Measurements from ENCODE around the gene GOLGA8O.
"Not testable (repeated sequence)": the region's sequence is repeated elsewhere in the genome, so short reads cannot be mapped to it uniquely, and the experiment has no call there.

GOLGA8O gene, protein sequence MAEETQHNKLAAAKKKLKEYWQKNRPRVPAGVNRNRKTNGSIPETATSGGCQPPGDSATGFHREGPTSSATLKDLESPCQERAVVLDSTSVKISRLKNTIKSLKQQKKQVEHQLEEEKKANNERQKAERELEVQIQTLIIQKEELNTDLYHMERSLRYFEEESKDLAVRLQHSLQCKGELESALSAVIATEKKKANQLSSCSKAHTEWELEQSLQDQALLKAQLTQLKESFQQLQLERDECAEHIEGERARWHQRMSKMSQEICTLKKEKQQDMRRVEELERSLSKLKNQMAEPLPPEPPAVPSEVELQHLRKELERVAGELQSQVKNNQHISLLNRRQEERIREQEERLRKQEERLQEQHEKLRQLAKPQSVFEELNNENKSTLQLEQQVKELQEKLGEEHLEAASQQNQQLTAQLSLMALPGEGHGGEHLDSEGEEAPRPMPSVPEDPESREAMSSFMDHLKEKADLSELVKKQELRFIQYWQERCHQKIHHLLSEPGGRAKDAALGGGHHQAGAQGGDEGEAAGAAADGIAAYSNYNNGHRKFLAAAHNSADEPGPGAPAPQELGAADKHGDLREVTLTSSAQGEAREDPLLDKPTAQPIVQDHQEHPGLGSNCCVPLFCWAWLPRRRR

DNA sequence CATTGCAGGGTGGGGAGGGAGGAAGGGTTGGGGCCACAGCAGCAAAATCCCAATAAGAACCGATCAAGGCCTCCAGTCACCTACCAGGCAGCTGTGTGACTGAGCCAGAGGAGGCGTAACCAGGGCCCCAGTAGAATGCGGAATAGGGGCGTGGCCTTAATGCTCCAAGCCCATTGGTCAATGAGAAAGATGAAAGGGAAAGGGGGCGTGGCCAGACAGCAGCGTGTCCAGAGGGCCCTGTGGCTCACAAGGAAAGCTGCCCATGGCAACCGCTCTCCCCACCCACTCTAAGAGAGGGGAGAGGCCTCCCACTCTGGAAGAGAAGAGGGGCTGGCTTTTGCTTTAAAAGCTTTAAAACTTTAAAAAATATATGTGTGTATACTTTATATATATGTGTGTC, at the start of gene GOLGA8O:
Gene GOLGA8O (minus strand): TSS at position 101 of the 400 bp plus-strand sequence. CDS start 98 bp downstream, at position 3.
- not testable (repeated sequence) for DNase-seq

DNA sequence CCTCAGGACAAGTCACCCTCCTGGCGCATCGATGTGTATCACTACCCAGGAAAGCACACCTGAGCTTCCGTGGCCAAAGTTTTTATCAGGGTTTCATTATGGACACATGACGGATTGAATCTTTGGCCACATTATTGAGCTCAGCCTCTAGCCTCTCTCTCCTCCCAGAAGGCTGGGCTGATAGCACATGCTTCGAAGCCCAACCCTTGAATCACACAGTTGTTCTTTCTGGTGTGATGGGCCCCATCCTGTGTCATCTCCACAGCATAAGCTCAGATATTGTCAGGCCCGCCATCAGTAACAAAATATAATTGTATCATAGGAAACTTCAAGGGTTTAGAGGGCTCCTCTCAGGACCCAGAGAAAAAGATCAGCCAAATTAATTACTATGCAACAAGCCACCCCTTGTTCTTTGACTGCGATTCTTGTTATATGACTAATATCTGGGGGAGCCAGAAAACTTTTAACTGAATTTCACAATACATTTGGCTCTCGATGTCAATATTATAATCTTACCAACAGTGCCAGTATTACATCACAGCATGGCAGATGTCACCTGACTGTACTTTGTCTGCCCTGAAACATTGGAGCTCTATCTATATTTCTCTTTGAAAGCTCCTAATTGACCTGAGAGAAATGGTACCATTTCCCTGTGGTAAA, 48.8 kb upstream of the GOLGA8O start:
- DNase-seq: not testable (repeated sequence)

DNA sequence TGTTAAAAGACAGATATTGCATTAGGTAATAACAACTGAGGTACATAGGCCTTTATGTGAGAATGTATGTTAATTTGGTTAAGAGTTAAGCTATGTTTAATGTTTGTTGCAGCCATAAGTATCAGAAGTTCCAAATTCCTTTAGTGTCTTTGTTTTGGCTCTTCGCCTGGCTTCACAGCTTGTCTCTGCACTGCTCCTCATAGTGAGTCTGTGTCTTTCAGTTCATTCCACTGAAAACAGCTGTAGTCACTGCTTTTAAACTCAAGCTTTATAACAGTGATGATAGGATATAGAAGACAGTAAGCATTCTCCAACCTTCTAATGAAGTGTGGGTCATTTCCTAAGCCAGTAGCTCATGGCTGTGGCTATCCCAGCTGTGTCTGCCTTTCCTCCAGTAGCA, 47.5 kb upstream of the GOLGA8O start:
- peak; percentile 10 for DNase-seq

DNA sequence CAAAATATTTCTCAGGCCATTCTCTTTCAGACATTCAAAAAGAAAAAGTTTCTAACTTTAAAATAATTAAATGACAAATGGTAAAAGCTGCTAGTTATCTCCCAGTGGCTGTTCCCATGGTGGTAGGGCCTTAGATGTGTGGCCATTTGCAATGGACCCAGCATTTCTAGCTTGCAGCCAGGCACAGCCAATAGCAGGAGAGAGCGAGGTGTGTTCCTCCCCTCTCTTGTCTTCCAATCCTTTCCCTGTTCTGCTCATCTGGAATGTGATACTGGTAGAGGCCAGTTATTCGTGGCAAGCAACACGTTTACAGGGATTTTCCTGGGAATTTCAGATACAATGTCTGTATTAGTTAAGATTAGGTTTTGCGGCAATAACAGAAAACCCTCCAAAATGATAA, 37.3 kb upstream of the GOLGA8O start:
- DNase-seq: not testable (repeated sequence)

DNA sequence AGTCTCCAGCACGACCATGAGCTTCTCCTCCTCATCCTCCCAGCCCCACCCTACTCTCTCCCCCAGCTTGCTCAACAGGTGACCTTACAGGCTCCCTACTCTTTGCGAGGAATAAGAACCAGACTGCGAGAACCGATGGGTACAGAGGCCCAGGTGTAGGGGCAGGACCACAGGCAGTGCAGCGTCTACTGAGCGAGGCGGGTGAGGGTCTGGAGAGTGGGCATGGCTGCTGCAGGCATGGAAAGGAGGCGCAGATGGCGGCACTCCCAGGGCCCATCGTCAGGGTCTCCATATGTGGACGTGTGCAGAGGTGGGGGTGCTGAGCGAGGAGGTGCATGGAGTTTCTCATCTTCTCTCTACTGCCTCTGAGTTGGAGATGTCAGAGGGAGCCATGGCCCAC, 31.0 kb upstream of the GOLGA8O start:
- not testable (repeated sequence) for DNase-seq

DNA sequence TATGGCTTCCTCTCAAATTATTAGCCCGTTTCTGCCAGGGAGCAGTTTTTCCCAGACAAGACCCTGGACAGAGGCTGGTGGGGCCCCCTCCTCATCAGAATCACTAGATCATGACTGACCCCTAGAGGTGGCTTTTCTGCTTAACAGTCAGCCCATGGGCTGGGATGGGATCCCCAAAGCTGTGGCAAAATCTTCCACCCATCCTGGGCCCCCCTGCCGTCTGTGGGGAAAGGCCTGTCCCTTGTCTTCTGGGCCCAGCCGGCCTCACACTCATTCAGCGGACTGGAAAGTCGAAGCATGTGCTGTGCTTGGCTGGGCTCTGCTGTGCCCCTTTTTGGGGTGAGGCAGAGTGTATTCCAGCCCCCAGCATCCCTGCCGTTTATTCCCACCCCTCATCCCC, 27.9 kb upstream of the GOLGA8O start:
- DNase-seq: not testable (repeated sequence)

DNA sequence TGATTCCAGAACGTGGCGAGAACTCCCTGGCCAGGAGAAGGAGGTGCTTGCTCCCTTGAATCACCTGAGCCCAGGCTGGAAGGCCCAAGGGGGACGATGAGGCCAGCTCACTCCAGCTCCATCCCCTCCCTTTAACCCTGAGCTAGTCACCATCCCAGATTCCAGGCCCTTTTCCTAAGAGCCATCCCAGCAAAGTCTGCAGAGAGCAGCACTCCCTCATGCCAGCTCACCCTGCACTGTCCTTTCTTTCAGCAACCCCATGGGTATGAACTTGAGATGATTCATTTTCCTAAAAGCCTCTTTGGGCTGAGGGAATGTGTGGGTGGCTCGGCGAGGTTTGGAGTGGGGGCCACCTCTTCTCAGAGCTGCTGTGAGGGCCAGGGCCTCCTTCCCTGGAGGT, 26.2 kb upstream of the GOLGA8O start:
- not testable (repeated sequence) for DNase-seq

DNA sequence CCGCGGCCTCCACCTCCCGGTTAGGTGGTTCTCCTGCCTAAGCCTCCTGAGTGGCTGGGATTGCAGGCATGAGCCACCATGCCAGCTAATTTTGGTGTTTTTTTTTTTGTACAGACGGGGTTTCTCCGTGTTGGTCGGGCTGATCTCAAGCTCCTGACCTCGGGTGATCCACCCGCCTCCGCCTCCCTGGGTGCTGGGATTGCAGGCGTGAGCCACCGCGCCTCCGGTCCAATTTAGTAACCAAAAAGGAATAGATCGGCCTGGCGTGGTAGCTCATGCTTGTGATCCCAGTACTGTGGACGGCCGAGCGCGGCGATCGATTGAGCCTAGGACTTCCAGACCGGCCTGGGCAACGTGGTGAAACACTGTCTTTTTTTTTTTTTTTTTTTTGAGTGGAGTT, 12.6 kb upstream of the GOLGA8O start:
- not testable (repeated sequence) for DNase-seq

DNA sequence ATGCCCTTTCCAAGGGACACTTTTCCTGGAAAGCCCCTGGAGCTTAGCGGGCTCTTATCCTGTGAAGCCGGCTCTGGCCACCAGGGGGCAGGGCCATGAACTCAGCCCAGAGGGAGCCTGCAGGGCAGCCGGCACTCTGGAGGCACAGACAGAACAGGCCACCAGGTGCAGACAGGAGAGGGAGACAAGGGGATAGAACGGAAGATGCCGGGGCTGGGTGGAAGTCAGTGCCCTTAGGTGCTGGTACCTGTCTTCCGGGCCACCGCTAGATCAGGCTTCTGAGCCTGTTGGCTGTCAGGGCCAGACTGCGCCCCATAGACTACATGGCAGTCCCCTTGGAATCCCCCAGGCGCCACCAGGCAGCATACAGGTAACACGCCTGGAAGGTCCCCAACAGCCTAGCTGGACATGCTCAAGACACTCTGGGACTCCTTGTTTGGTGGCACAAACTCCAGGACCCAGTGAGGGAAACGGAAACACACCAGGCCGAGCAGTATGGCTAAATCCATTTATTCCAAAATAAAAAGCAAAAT, 14.9 kb downstream of the GOLGA8O start:
- DNase-seq: not testable (repeated sequence)

DNA sequence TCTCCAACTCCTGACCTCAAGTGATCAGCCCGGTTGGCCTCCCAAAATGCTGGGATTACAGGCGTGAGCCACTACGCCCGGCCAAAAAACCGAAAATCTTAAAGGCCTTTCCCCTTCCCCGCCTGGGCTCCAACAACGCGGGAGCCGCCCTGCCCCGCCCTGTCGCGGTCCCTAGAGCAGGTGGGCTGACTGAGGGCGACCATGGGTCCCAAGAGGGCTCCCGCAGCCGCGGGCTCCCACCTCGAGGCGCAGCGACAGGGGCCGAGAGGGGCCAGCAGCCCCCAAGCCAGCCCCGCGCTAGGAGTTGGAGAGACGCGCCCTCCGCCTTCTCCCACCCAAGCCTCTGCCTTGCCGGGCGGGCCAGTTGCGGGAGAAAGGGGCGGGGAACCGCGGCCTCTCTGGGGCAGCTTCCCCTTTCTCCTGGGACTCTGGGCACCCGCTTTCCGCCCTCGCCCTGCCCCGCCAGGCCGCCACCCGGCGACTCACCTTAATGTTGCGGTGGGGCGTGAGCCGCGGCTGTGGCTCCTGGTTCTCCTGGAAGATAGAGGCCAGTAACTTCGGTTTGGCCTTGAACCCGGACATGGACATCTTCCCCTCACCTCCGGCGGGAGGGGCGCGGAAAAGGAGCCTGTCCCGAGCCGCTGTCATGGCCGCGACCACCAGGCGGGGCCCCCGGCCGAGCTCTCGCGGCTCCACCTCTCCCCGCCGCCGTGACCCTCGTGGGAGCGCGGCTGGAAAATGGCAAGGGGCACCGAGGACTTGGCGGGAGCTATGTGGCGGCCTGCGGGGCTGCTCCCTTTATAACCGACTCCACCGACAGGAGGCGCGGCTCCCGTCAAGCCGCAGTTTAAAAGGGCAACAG, 21.1 kb downstream of the GOLGA8O start:
- not testable (repeated sequence) for DNase-seq

DNA sequence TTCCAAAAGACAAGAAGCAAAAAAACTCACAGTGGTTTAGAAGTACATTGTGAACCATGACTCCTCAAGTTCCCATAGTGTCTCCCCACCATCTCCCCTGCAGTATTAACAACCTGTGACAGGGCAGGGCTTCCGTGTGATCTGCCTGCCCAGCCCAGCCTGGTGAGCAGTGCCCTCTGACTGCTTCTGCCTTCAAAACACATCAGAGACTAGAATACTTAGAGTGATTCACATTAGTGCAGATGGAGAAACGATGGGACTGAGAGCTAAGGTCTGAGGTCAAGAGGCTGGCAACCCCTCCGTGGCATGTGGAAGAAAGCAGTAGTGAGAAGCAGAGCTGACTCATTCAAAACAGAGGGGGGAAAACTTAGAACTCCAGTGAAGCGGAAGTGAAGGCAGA, 27.8 kb downstream of the GOLGA8O start:
- DNase-seq: not testable (repeated sequence)

DNA sequence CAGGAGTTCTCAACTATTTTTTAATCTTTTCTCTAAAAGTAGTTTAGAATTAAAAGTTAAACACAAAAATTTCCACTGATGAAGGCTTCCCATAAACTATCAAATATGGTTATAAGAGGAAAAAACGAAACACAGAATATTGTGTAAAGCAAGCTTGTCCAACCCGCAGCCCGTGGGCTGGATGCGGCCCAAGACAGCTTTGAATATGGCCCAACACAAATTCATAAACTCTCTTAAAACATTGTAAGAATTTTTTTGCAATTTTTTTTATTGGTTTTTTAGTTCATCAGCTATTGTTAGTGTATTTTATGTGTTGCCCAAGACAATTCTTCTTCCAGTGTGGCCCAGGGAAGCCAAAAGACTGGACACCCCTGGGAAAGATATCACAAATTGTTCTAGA, 28.9 kb downstream of the GOLGA8O start:
- peak; percentile 63 for DNase-seq

DNA sequence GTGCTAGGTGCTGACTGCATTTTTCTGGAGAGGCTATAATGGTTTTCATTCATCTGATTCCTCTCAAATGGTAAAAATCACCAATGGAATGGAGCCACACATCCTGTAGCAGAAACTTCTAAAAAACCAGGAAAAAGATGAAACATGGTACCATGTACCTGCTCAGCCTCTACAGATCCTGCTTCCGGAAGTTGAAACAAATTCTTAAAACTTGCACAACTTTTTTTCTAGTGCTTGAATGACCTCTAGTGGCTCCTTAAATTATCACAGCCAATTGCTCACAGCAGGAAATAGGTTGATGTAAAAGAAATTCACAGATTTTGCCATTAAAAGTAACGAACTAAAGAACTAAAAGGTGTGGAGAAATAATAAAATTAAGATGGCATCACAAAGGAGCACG, 47.5 kb downstream of the GOLGA8O start:
- not testable (repeated sequence) for DNase-seq

DNA sequence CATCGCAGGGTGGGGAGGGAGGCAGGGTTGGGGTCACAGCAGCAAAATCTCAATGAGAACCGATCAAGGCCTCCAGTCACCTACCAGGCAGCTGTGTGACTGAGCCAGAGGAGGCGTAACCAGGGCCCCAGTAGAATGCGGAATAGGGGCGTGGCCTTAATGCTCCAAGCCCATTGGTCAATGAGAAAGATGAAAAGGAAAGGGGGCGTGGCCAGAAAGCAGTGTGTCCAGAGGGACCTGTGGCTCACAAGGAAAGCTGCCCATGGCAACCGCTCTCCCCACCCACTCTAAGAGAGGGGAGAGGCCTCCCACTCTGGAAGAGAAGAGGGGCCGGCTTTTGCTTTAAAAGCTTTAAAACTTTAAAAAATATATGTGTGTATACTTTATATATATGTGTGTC, 52.2 kb downstream of the GOLGA8O start, which contains the start of gene GOLGA8K:
Gene GOLGA8K (minus strand): TSS at position 101 of the 400 bp plus-strand sequence. CDS start 98 bp downstream, at position 3.
- DNase-seq: not testable (repeated sequence)

DNA sequence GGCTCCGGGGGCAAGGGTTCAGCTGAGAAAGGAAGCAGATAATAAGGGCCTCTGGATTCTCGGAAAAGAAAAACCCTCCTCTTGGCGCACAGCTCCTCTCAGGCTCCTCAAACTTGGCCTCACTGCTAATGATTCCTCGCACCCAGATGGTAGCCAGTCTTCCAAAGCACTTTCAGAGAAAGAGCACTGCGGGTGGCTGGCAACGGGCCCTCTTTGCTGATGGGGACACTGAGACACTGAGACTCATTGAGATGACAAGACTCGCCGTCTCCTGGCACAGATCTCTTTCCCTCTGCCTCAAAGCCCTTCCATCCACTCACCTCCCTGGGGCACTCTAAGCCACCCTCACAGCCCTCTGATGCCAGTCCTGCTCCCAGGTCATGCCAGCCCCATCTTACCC, 58.9 kb downstream of the GOLGA8O start:
- DNase-seq: not testable (repeated sequence)

Measured in right hindlimb (tissue), 1 donor.